ENCODE results near the gene EIF4G3.

- TF ChIP-seq CTCF (IDR thresholded peaks at IDR 0.05) (no peak), POLR2AphosphoS5 (IDR thresholded peaks at IDR 0.05) (no peak), POLR2A (IDR thresholded peaks at IDR 0.05) (no peak), EP300 (IDR thresholded peaks at IDR 0.05) (no peak)
These were observed 139.6 kb downstream of the EIF4G3 start for GRCh38 chr1:21037091-21037490.

Data from gastroesophageal sphincter (tissue), 3 donors.